GM18907 (cell line): ENCODE measurements around the gene SLC27A4.
"Not testable (repeated sequence)": the region's sequence is repeated elsewhere in the genome, so short reads cannot be mapped to it uniquely, and the experiment has no call there.

Source experiments
- ATAC-seq: cut with Tn5 transposase; IDR thresholded peaks from one replicate; pipeline ENCODE4 v1.9.1; 2021; ENCODE audit warnings: mild to moderate bottlenecking, moderate library complexity; ENCODE audit not compliant: unreplicated experiment

The SLC27A4 gene

GRCh38 chr9:128323791-128324190 lies 16.5 kb upstream of the SLC27A4 start:
- no peak for ATAC-seq

GRCh38 chr9:128324401-128324800 lies 15.9 kb upstream of the SLC27A4 start:
- ATAC-seq, result no peak

GRCh38 chr9:128325629-128326028 lies 14.7 kb upstream of the SLC27A4 start:
- no peak for ATAC-seq

GRCh38 chr9:128333451-128333869 lies 6.9 kb upstream of the SLC27A4 start:
- no peak for ATAC-seq

- ATAC-seq, result no peak
Measured at GRCh38 chr9:128335161-128335560, 5.2 kb upstream of the SLC27A4 start.

- no peak for ATAC-seq
Measured at GRCh38 chr9:128335914-128336313, 4.4 kb upstream of the SLC27A4 start.

- ATAC-seq, result no peak
Measured at GRCh38 chr9:128337936-128338335, 2.4 kb upstream of the SLC27A4 start.

- not testable (repeated sequence) for ATAC-seq
Measured at GRCh38 chr9:128338852-128339614, 1.3 kb upstream of the SLC27A4 start.

GRCh38 chr9:128340691-128341434 lies 536 bp downstream of the SLC27A4 start:
- peak; percentile 39 for ATAC-seq

GRCh38 chr9:128341435-128341849 lies 1.1 kb downstream of the SLC27A4 start:
- ATAC-seq, result no peak

- ATAC-seq, result no peak
Measured at GRCh38 chr9:128342971-128343680, 2.8 kb downstream of the SLC27A4 start.

GRCh38 chr9:128343855-128344254 lies 3.5 kb downstream of the SLC27A4 start:
- no peak for ATAC-seq

GRCh38 chr9:128344931-128345605 lies 4.7 kb downstream of the SLC27A4 start:
- no peak for ATAC-seq

GRCh38 chr9:128349125-128349524 lies 8.8 kb downstream of the SLC27A4 start:
- ATAC-seq, result no peak

GRCh38 chr9:128349772-128350171 lies 9.4 kb downstream of the SLC27A4 start:
- no peak for ATAC-seq

- no peak for ATAC-seq
Measured at GRCh38 chr9:128355451-128355850, 15.1 kb downstream of the SLC27A4 start.

GRCh38 chr9:128358090-128358489 lies 17.8 kb downstream of the SLC27A4 start:
- ATAC-seq, result no peak

GRCh38 chr9:128358861-128359260 lies 18.5 kb downstream of the SLC27A4 start:
- no peak for ATAC-seq

GRCh38 chr9:128360826-128361225 lies 20.5 kb downstream of the SLC27A4 start:
- no peak for ATAC-seq

GRCh38 chr9:128361296-128361985 lies 21.1 kb downstream of the SLC27A4 start:
- no peak for ATAC-seq
